OCI-LY7 (cell line): Measurements from ENCODE around the gene HSPBP1. TPM values are rescaled to one million over a fixed set of nuclear protein-coding genes. Genes with fewer than 3 reads are reported as not detected.

Source experiments
- BruUV-seq: library from RNA; stranded (reverse); fragments of 400-500 nt; replicated peaks from 2 replicates; lab custom pipeline; 2021; lab: Mats Ljungman, UMichigan
- CTCF ChIA-PET: fragments of 300-600 bp; sonication (Branson Sonifier 250); formaldehyde crosslinking; loops from one replicate; lab custom pipeline; 2022; ENCODE audit warnings: antibody characterized with exemption; ENCODE audit not compliant: unreplicated experiment; lab: Charles Lee
- POLR2A ChIA-PET: fragments of 300-600 bp; sonication (Branson Sonifier 250); formaldehyde crosslinking; loops from one replicate; lab custom pipeline; 2022; ENCODE audit warnings: antibody characterized with exemption; lab: Charles Lee
- DNase-seq: peaks from one replicate; pipeline ENCODE4 v3.0.0-alpha.2; 2015; ENCODE audit warnings: low spot score
- H2AFZ ChIP-seq: fragments of 200-600 bp; sonication (generic), shearing (Covaris generic); 2 replicates; pipeline ENCODE4 v1.6.1; 2014; ENCODE audit warnings: mild to moderate bottlenecking, antibody characterized with exemption, low read length, moderate library complexity
- H3K27ac ChIP-seq: fragments of 200-600 bp; sonication (generic); 2 replicates; pipeline ENCODE4 v1.5.1; 2014; ENCODE audit warnings: mixed run types, low read depth, mild to moderate bottlenecking, moderate library complexity, low read length, inconsistent platforms; ENCODE audit not compliant: poor library complexity, severe bottlenecking
- H3K36me3 ChIP-seq: fragments of 200-600 bp; sonication (generic); 2 replicates; pipeline ENCODE4 v1.6.1; 2014; ENCODE audit warnings: mild to moderate bottlenecking, antibody characterized with exemption, low read length, moderate library complexity, mixed read lengths; ENCODE audit not compliant: insufficient read depth
- H3K4me1 ChIP-seq: fragments of 200-600 bp; sonication (generic); 2 replicates; pipeline ENCODE4 v1.5.1; 2014; ENCODE audit warnings: mild to moderate bottlenecking, low read length; ENCODE audit not compliant: insufficient read depth, poor library complexity, severe bottlenecking
- H3K4me2 ChIP-seq: fragments of 200-600 bp; sonication (generic); 2 replicates; pipeline ENCODE4 v1.6.1; 2014; ENCODE audit warnings: mild to moderate bottlenecking, low read length
- H3K4me3 ChIP-seq: fragments of 200-600 bp; sonication (generic); 2 replicates; pipeline ENCODE4 v1.5.1; 2014; ENCODE audit warnings: mild to moderate bottlenecking, low read depth, low read length; ENCODE audit not compliant: poor library complexity, severe bottlenecking
- H3K79me2 ChIP-seq: fragments of 200-600 bp; sonication (generic); 2 replicates; pipeline ENCODE4 v1.6.1; 2016; ENCODE audit warnings: low read depth, mild to moderate bottlenecking, low read length, moderate library complexity, mixed read lengths; ENCODE audit not compliant: insufficient read depth
- H3K9me2 ChIP-seq: fragments of 200-600 bp; sonication (generic); 2 replicates; pipeline ENCODE4 v1.6.1; 2016; ENCODE audit warnings: mild to moderate bottlenecking, low read length, mixed read lengths; ENCODE audit not compliant: insufficient read depth
- H3K9me3 ChIP-seq: fragments of 200-600 bp; sonication (generic); 2 replicates; pipeline ENCODE4 v1.6.1; 2014; ENCODE audit warnings: mild to moderate bottlenecking, mixed run types, low read length, mixed read lengths
- H4K20me1 ChIP-seq: fragments of 200-600 bp; sonication (generic); 2 replicates; pipeline ENCODE4 v1.6.1; 2014; ENCODE audit warnings: mild to moderate bottlenecking, antibody characterized with exemption, low read length, moderate library complexity, mixed read lengths; ENCODE audit not compliant: insufficient read depth
- EZH2phosphoT487 ChIP-seq: fragments of 200-600 bp; sonication (generic); IDR thresholded peaks from 2 replicates; pipeline ENCODE4 v1.6.1; 2018; ENCODE audit warnings: low read depth, borderline replicate concordance, mild to moderate bottlenecking, mixed run types, antibody characterized with exemption, low read length, moderate library complexity, mixed read lengths
- intact Hi-C: fragments of 100-400 bp; cut with micrococcal nuclease; formaldehyde crosslinking; loops from one replicate; pipeline ENCODE4 v1.10.0; 2022; ENCODE audit not compliant: unreplicated experiment
- total RNA-seq, 2 experiments: library from RNA; depleted of rRNA in 1 of 2; stranded (reverse); fragments of >200 nt in 1 of 2; shearing (Covaris generic) in 1 of 2; gene quantifications; 2 replicates each; pipeline ENCODE4 v1.2.3, GENCODE V29; 2014 to 2022
- TF ChIP-seq, protein P1 (sequence below): fragments of 200-600 bp; sonication (generic); conservative IDR thresholded peaks from 2 replicates; pipeline ENCODE4 v1.5.1; 2014; ENCODE audit warnings: mild to moderate bottlenecking, antibody characterized with exemption, low read length, moderate library complexity, mixed read lengths

HSPBP1 gene
- total RNA-seq, 2 experiments from 2014 or later: 38.7 to 41.3 TPM

DNA sequence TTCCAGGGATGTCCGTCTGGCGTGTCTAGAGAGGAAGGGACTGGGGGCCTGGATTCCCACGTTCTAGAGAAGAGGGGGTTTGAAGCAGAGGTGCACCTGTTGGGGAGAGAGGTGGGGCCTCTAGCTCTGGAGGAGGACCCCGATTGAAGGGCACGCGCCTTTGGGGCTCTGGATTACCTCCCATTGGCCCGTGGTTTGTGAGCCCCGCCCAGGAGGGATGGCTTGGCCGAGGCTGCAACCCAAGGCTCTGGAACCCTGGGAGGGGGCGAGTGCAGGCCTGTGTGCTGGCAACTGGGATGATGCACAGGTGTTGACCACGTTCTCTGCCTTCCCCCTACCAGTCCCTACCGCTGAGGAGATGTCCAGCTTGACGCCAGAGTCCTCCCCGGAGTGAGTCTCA, 25.1 kb upstream of the HSPBP1 start:
- DNase-seq: no peak
- no peak overlapping the region for H3K4me2 ChIP-seq
- ChIA-PET CTCF (no interaction called here), POLR2A (no interaction called here)
- BruUV-seq: no TSS peak
- H2AFZ ChIP-seq: no peak overlapping the region
- TF ChIP-seq EZH2phosphoT487: no peak
- TF ChIP-seq, protein P1, sequence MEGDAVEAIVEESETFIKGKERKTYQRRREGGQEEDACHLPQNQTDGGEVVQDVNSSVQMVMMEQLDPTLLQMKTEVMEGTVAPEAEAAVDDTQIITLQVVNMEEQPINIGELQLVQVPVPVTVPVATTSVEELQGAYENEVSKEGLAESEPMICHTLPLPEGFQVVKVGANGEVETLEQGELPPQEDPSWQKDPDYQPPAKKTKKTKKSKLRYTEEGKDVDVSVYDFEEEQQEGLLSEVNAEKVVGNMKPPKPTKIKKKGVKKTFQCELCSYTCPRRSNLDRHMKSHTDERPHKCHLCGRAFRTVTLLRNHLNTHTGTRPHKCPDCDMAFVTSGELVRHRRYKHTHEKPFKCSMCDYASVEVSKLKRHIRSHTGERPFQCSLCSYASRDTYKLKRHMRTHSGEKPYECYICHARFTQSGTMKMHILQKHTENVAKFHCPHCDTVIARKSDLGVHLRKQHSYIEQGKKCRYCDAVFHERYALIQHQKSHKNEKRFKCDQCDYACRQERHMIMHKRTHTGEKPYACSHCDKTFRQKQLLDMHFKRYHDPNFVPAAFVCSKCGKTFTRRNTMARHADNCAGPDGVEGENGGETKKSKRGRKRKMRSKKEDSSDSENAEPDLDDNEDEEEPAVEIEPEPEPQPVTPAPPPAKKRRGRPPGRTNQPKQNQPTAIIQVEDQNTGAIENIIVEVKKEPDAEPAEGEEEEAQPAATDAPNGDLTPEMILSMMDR: no peak
- no peak overlapping the region for H3K4me3 ChIP-seq
- H3K9me3 ChIP-seq: no peaks in the 10 kb centered on the region
- no peaks in the 10 kb centered on the region for H3K79me2 ChIP-seq
- intact Hi-C loops: loop anchor here (5.0 kb wide), 1 partner anchor 32 kb away; the partner anchor contains the start of gene KMT5C
- no peaks in the 10 kb centered on the region for H4K20me1 ChIP-seq
- peaks cover 45% of the 10 kb centered on the region for H3K36me3 ChIP-seq
- H3K4me1 ChIP-seq: peaks cover 60% of the 10 kb centered on the region
- no peak overlapping the region for H3K27ac ChIP-seq
- H3K9me2 ChIP-seq: no peaks in the 10 kb centered on the region

DNA sequence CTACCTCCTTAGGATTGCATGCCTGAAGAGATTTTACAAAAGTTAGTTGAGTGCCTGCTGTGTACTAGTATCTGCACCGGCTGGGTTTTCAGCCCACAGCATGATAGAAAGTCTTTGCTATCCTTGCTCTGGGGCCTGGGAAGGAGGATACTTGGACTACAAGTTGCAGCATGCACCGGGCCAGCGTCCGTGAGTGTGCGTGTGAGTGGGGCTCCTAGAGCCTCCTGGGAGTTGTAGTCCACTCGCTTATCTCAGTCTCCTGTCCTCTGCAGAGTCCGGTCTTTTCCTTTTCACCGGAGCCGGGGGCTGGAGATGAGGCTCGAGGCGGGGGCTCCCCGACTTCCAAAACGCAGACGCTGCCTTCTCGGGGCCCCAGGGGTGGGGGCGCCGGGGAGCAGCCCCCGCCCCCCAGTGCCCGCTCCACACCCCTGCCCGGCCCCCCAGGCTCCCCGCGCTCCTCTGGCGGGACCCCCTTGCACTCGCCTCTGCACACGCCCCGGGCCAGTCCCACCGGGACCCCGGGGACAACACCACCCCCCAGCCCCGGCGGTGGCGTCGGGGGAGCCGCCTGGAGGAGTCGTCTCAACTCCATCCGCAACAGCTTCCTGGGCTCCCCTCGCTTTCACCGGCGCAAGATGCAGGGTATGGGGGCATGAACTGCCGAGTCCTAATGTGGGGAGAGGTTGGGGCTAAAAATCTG, 24.5 kb upstream of the HSPBP1 start:
- ChIA-PET CTCF (no interaction called here), POLR2A (no interaction called here)
- Histone ChIP-seq H3K4me2 (no peak overlapping the region), H2AFZ (no peak overlapping the region), H3K9me2 (no peaks in the 10 kb centered on the region), H3K4me1 (peaks cover 55% of the 10 kb centered on the region), H3K27ac (no peak overlapping the region), H4K20me1 (no peaks in the 10 kb centered on the region), H3K9me3 (no peaks in the 10 kb centered on the region), H3K36me3 (peaks cover 44% of the 10 kb centered on the region), H3K4me3 (no peak overlapping the region), H3K79me2 (no peaks in the 10 kb centered on the region)
- TF ChIP-seq, protein P1: no peak
- no peak for TF ChIP-seq EZH2phosphoT487
- DNase-seq: peak; percentile 72
- intact Hi-C loops: loop anchor here (5.0 kb wide), 1 partner anchor 33 kb away; the partner anchor contains the start of gene KMT5C
- no TSS peak for BruUV-seq

DNA sequence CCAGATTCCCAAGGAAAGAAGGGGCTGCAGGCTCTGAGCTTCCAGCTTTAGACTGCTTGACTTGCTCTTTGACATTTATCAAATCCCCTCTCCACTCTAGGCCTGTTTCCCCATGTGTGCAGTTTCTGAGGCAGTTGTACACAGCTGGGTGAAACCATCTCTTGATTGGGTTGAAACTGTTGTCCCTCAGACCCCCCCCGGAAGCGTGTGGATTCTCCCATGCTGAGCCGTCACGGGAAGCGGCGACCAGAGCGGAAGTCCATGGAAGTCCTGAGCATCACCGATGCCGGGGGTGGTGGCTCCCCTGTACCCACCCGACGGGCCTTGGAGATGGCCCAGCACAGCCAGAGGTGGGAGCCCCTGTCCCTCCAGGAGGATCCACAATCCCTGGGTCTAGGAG, 23.6 kb upstream of the HSPBP1 start:
- Histone ChIP-seq H4K20me1 (no peaks in the 10 kb centered on the region), H2AFZ (no peak overlapping the region), H3K4me3 (no peak overlapping the region), H3K79me2 (no peaks in the 10 kb centered on the region), H3K36me3 (peaks cover 37% of the 10 kb centered on the region), H3K27ac (no peak overlapping the region), H3K4me2 (no peak overlapping the region), H3K4me1 (peaks cover 52% of the 10 kb centered on the region), H3K9me3 (no peaks in the 10 kb centered on the region), H3K9me2 (no peaks in the 10 kb centered on the region)
- no peak for DNase-seq
- POLR2A ChIA-PET: interaction anchor here (0.5 kb wide), 1 partner anchor 104 kb away, joined by 4 read pairs; no protein-coding TSS in a partner anchor
- TF ChIP-seq, protein P1: no peak
- no peak for TF ChIP-seq EZH2phosphoT487
- intact Hi-C loops: loop anchor here (5.0 kb wide), 1 partner anchor 34 kb away; the partner anchor contains the start of gene KMT5C
- BruUV-seq: no TSS peak
- CTCF ChIA-PET: no interaction called here
